Body of pancreas (tissue), 4 donors: ENCODE data around the gene ZNF18. TPM values are rescaled to one million over a fixed set of nuclear protein-coding genes. Genes with fewer than 3 reads are reported as not detected.

ENCODE experiments used
- ATAC-seq: fragments of 150-250 bp; one replicate; pipeline ENCODE4 v1.9.1; 2016
- DNase-seq, 4 donors: peaks; one replicate each; pipeline ENCODE4 v3.0.0-alpha.2; 2019
- H3K27ac ChIP-seq, 4 donors: fragments of 200-600 bp; sonication (generic); 1 replicate in 3 of 4; 2 replicates in 1 of 4; pipeline versions ENCODE4 v1.5.1 to v1.6.1; 2016 to 2019; ENCODE audit warnings: mild to moderate bottlenecking in 1 of 4, mixed read lengths in 1 of 4, moderate library complexity in 1 of 4
- H3K27me3 ChIP-seq, 2 donors: fragments of 200-600 bp; sonication (generic); one replicate each; pipeline ENCODE4 v1.6.0; 2016; ENCODE audit warnings: mild to moderate bottlenecking in 1 of 2
- H3K36me3 ChIP-seq, 2 donors: fragments of 200-600 bp; sonication (generic); replicated peaks in 1 of 2; 2 replicates each; pipeline ENCODE4 v1.5.1; 2016; ENCODE audit warnings: low read depth in 2 of 2; ENCODE audit not compliant: insufficient read depth in 1 of 2
- H3K4me1 ChIP-seq: fragments of 200-600 bp; sonication (generic); one replicate; pipeline ENCODE4 v1.6.0; 2016
- H3K4me3 ChIP-seq, 2 donors: fragments of 200-600 bp; sonication (generic); 1 replicate in 1 of 2; 2 replicates in 1 of 2; pipeline ENCODE4 v1.5.1; 2016 to 2019
- H3K9me3 ChIP-seq, 3 donors: fragments of 200-600 bp; sonication (generic); 1 replicate in 2 of 3; 2 replicates in 1 of 3; pipeline ENCODE4 v1.5.1; 2016
- POLR2A ChIP-seq, 3 donors: fragments of 450-650 bp; IDR thresholded peaks; one replicate each; pipeline ENCODE4 v1.6.1; 2016; ENCODE audit warnings: antibody characterized with exemption in 3 of 3, mild to moderate bottlenecking in 2 of 3
- WGBS, 2 donors: methylation state at CpG; one replicate each; pipeline ENCODE4 v1.1.5; 2017; 5-methylcytosine and 5-hydroxymethylcytosine counted together
- intact Hi-C: fragments of 100-400 bp; cut with DNase I; formaldehyde crosslinking; loops from one replicate; pipeline ENCODE4 v1.15.1; 2023
- total RNA-seq, 2 donors: library from RNA; depleted of rRNA; stranded (reverse); fragments of >200 nt; gene quantifications; one replicate each; pipeline ENCODE4 v1.1.0, GENCODE V29; 2016
- TF ChIP-seq, protein P1 (sequence below), 7 experiments: fragments of 450-650 bp in 4 of 7; fragments of 200-600 bp in 3 of 7; sonication (generic) in 3 of 7; IDR thresholded peaks; one replicate each; pipeline ENCODE4 v1.5.1; 2016 to 2019; ENCODE audit warnings: antibody characterized with exemption in 7 of 7

The ZNF18 gene
- total RNA-seq, 2 donors from 2014 or later = 4.3 to 7.0 TPM

- peaks cover 63% of the 10 kb centered on the region for H3K4me1 ChIP-seq
- no peak for DNase-seq
- no peaks in the 10 kb centered on the region for H3K9me3 ChIP-seq
- H3K27me3 ChIP-seq = no peaks in the 10 kb centered on the region
- ATAC-seq = no peak
- no peak overlapping the region for H3K4me3 ChIP-seq
- intact Hi-C loops = no loop called here
- TF ChIP-seq, protein P1, sequence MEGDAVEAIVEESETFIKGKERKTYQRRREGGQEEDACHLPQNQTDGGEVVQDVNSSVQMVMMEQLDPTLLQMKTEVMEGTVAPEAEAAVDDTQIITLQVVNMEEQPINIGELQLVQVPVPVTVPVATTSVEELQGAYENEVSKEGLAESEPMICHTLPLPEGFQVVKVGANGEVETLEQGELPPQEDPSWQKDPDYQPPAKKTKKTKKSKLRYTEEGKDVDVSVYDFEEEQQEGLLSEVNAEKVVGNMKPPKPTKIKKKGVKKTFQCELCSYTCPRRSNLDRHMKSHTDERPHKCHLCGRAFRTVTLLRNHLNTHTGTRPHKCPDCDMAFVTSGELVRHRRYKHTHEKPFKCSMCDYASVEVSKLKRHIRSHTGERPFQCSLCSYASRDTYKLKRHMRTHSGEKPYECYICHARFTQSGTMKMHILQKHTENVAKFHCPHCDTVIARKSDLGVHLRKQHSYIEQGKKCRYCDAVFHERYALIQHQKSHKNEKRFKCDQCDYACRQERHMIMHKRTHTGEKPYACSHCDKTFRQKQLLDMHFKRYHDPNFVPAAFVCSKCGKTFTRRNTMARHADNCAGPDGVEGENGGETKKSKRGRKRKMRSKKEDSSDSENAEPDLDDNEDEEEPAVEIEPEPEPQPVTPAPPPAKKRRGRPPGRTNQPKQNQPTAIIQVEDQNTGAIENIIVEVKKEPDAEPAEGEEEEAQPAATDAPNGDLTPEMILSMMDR (IDR thresholded peaks at IDR 0.05) = no peak
- TF ChIP-seq POLR2A (IDR thresholded peaks at IDR 0.05) = no peak
- H3K36me3 ChIP-seq = no peaks in the 10 kb centered on the region
- WGBS, 2 donors = 42 to 44% methylated on average over 1 of the region's 1 CpG
- H3K27ac ChIP-seq = no peak overlapping the region
Observed at GRCh38 chr17:12027658-12028057, 30.4 kb upstream of the ZNF18 start.

DNA sequence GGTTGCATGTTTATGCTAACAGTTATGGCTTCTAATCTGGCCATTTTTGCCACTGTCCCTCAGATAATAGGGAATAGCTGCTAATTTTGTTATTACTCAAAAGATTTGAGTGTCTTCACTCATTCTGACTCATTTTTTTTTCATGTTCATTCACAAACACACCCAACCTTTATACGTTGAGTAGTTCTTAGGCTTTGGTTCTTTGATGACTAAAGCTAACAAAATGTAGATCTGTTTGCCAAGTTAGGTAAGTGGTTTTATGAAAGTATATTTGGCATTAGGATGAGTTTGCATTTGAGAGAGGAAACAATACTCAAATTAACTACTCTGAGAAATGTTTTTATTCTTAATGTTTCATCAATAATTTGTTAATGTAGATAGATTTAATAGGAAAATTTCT, 27.1 kb upstream of the ZNF18 start:
- WGBS, 2 donors = 14 to 20% methylated on average over 1 of the region's 1 CpG
- H3K4me1 ChIP-seq = peaks cover 56% of the 10 kb centered on the region
- no peaks in the 10 kb centered on the region for H3K36me3 ChIP-seq
- DNase-seq = no peak
- H3K27me3 ChIP-seq = no peaks in the 10 kb centered on the region
- TF ChIP-seq, protein P1 (IDR thresholded peaks at IDR 0.05) = no peak
- no peak for TF ChIP-seq POLR2A (IDR thresholded peaks at IDR 0.05)
- intact Hi-C loops = no loop called here
- H3K4me3 ChIP-seq = no peak overlapping the region
- H3K27ac ChIP-seq = no peak overlapping the region
- ATAC-seq = no peak
- H3K9me3 ChIP-seq = no peaks in the 10 kb centered on the region

GRCh38 chr17:12022310-12022709, 25.0 kb upstream of the ZNF18 start:
- ATAC-seq (no peak), DNase-seq (no peak)
- Histone ChIP-seq H3K4me1 (peaks cover 51% of the 10 kb centered on the region), H3K9me3 (no peaks in the 10 kb centered on the region), H3K36me3 (no peaks in the 10 kb centered on the region), H3K27ac (no peak overlapping the region), H3K27me3 (no peaks in the 10 kb centered on the region), H3K4me3 (no peak overlapping the region)
- WGBS, 2 donors = 52 to 61% methylated on average over 2 of the region's 2 CpGs
- TF ChIP-seq POLR2A (IDR thresholded peaks at IDR 0.05) = no peak
- intact Hi-C loops = no loop called here

- intact Hi-C loops = no loop called here
- peak overlapping the region in 3 of 4 donors; percentile 91 to 94 (median 93) for H3K27ac ChIP-seq
- DNase-seq = no peak
Observed at GRCh38 chr17:12021623-12022140, 24.4 kb upstream of the ZNF18 start.

GRCh38 chr17:12020642-12021622, 23.7 kb upstream of the ZNF18 start, which contains the start of gene MAP2K4:
Gene MAP2K4, plus strand, starts transcription at chr17:12020877. Its CDS starts 10 bp downstream, at chr17:12020887.
- intact Hi-C loops = no loop called here
- no peaks in the 10 kb centered on the region for H3K9me3 ChIP-seq
- WGBS, 2 donors = 0 to 1% methylated on average over 1 to 78 of the region's 123 CpGs
- ATAC-seq = peak; percentile 99
- peak within 1 kb of the TSS; percentile 84 to 94 (median 92) for H3K27ac ChIP-seq
- H3K4me1 ChIP-seq = peaks cover 39% of the 10 kb centered on the region
- no peaks in the 10 kb centered on the region for H3K36me3 ChIP-seq
- DNase-seq = peak; percentile 91 to 94 (median 94)
- H3K4me3 ChIP-seq = peak within 1 kb of the TSS; percentile 78 to 84
- no peaks in the 10 kb centered on the region for H3K27me3 ChIP-seq
- TF ChIP-seq POLR2A (IDR thresholded peaks at IDR 0.05) = peak; percentile 76 to 93 (median 78)
- TF ChIP-seq, protein P1 (IDR thresholded peaks at IDR 0.05) = no peak

More at GRCh38 chr17:12021623-12022140, 24.4 kb upstream of the ZNF18 start:
- Histone ChIP-seq H3K27me3 (no peaks in the 10 kb centered on the region), H3K4me3 (peak overlapping the region; percentile 78 to 84), H3K36me3 (no peaks in the 10 kb centered on the region), H3K9me3 (no peaks in the 10 kb centered on the region), H3K4me1 (peaks cover 44% of the 10 kb centered on the region)
- no peak for ATAC-seq
- 2% methylated on average over 2 to 3 of the region's 3 CpGs for WGBS, 2 donors
- TF ChIP-seq, protein P1 (IDR thresholded peaks at IDR 0.05) = no peak
- TF ChIP-seq POLR2A (IDR thresholded peaks at IDR 0.05) = no peak
